Stimulated activated CD8-positive, alpha-beta memory T cell treated with anti-CD3 and anti-CD28 coated beads, Interleukin-4, amount 100 ng/mL, for 1 hour (primary cell): ENCODE measurements around the gene CD247.
A peak's percentile ranks its signal among the peaks of the same experiment; 100 is the strongest.

Experiments used
- DNase-seq, 2 donors: peaks; one replicate each; pipeline ENCODE4 v3.0.0-alpha.2; 2020; ENCODE audit warnings: low read depth in 2 of 2, low spot score in 1 of 2

The CD247 gene

GRCh38 chr1:167463875-167464575 lies 54.3 kb downstream of the CD247 start:
- DNase-seq = no peak

GRCh38 chr1:167463080-167463479 lies 55.2 kb downstream of the CD247 start:
- no peak for DNase-seq

GRCh38 chr1:167462341-167462740 lies 56.0 kb downstream of the CD247 start:
- no peak for DNase-seq

DNA sequence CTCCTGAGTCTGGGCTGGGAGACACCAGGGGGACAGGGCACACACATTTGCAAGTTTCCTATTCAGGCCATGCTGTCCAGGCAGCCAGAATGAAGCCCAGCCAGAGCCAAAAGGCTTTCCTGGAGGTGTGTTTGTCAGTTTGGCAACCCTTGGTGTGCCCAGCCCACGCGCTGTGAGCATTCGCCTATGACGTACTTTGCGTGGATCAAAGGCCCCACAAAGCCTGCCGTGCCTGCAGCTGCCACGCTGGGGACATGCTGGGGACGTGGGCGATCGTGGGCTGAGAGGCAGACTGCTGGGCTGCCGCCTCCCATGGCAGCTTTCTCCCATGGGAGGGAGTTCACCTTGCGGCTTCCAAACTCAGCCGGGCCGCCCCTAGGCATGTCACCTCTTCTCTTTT lies 57.5 kb downstream of the CD247 start:
- no peak for DNase-seq

GRCh38 chr1:167457936-167458584 lies 60.3 kb downstream of the CD247 start:
- DNase-seq = no peak

- DNase-seq = no peak
These were observed 61.4 kb downstream of the CD247 start for GRCh38 chr1:167456926-167457325.

DNA sequence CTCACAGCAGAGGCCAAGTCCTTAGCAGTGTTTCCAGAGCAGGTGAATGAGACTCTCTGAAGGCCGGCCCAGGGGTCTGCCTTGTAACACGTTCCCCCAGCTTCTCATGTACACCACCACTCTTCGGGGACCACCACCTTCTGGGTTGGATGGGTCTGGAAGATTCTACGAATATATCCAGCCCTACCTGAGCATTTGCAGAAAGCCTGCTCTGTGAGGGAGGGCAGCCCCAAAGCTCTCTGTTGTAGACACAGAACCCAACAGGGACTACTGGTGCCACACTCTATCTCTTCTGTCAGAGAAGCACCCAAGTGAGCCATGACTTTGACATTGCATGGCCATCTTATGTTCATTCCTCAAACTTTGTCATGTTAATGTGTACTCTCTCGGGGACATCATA lies 61.8 kb downstream of the CD247 start:
- DNase-seq = no peak

- DNase-seq = no peak
These were observed 62.4 kb downstream of the CD247 start for GRCh38 chr1:167455786-167456446.

GRCh38 chr1:167454894-167455785 lies 63.2 kb downstream of the CD247 start:
- peak in 1 of 2 donors; percentile 59 for DNase-seq

GRCh38 chr1:167454304-167454893 lies 63.9 kb downstream of the CD247 start:
- DNase-seq = no peak

GRCh38 chr1:167453123-167453522 lies 65.2 kb downstream of the CD247 start:
- DNase-seq = no peak

GRCh38 chr1:167452483-167452882 lies 65.8 kb downstream of the CD247 start:
- no peak for DNase-seq

DNA sequence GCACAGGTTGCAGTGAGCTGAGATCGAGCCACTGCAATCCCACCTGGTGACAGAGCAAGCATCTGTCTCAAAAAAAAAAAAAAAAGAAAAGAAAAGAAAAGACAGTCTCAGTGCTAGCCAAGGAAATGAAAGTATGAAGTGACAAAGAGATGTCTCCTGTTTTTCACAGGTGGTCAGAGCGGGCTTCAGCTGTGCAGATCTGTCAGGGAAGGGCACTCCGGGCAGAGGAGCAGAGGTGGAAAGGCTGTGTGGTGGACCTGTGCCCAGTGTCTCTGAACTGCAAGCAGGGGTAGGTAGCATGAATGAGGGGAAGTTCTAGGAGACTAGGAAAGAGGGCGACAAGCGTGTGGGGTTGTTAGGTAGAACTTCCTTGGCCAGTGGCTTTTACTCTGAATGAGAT lies 67.5 kb downstream of the CD247 start:
- DNase-seq = no peak

DNA sequence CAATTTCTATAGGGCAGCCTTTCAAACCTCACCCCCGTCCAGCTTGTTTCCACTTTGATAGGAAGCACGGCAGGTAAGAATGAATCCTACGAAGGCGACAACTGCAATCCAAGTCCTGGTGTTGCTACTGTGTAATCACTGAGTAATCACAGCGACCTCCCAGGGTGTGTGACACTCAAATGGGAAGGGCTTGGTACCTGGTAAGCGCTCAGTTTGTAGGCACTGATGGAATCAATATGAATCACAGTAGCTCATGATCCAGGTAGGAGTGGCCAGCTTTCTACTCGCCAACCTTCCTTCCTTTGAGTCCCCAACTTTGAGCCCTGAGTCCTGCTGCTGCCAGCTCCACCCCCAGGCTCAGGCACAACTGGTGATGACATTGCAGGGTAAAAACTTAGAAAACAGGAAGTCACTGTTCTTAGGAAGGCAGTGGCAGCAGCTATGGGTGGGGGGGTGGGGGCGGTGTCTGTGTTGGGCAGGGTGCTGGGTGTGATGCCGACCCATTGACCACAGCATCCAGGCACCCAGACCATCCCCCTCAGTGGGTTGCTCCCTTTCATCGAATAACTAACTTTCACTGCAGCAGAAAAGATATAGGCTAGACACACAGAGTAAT lies 70.7 kb downstream of the CD247 start:
- peak; percentile 36 to 51 for DNase-seq

DNA sequence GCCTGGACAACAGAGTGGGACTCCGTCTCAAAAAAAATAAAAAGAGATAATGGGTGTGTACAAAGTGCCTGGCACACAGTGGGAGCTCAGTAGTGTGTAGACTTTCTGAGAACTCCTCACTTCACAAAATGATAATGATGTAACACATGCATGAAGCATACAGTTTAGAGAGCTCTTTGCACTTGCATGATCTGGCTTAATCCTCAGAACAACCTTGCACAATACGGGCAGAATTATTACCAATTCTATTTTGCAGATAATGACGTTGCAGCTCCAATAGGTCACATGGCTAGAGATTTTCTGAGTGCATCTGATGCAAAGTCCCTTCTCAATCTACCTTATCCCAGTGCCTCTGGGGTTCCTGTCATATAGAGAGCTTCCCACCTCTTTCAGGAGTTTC lies 71.4 kb downstream of the CD247 start:
- DNase-seq = no peak

GRCh38 chr1:167443757-167444156 lies 74.6 kb downstream of the CD247 start:
- DNase-seq = no peak

GRCh38 chr1:167442854-167443565 lies 75.3 kb downstream of the CD247 start:
- no peak for DNase-seq

DNA sequence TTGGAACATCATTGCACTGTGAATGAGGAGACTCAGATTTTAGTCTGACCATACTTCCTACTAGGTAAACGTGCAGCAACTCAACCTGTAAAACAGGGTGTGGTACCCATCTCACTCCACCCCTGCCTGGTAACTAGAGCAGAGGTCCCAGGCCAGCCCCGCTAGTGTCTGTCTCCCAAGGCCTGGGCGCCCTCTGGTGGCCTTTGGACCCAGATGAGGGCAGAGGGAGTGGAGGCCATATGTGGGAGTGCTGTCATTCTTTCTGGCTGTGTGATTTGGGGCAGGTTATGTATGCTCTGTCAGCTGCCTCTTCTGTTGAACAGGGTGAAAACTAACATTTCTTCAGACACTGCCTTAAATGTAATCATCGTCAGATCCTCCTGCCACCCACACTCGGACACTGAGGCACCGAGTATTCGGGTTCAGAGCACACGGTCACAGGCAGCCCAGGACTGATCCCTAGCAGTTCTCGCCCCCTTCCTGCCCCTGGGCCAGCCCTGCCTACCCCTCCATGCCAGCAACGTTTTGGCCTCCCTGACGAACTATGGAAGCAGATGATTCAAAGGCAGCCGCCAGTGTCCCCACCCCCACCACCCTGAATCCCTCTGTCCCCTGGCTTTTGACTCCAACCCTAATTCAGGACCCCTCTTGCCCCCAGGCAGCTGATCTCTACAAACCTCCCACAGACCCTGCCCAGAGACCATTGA lies 76.0 kb downstream of the CD247 start:
- peak; percentile 68 to 79 for DNase-seq

GRCh38 chr1:167441222-167441621 lies 77.1 kb downstream of the CD247 start:
- DNase-seq = no peak
